ENCODE data around the gene FBXL19.

DNA sequence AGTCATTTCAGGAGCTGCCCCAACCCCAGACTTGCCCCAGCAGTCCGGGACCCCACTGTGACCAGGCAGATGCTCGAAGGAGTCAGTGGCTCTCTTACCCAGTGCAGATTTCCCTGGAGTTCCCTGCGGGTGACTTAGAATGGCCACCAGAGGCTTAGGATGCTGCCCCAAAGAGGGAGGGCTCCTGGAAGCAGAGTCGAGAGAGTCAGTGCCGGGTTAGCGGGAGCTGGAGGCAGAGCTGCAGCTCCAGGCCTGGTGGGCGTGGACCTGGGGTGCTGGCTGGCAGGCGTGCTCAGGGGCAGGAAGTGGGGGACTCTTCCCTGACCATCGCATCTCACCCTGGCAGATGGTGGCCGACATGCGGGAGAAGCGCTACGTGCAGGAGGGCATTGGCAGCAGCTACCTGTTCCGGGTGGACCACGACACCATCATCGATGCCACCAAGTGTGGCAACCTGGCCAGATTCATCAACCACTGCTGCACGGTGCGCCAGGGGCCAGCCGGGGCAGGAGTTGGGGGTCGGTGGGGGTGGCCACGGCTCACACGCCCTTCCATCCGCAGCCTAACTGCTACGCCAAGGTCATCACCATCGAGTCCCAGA is 60.0 kb downstream of the FBXL19 start:
- TF ChIP-seq, protein P1, sequence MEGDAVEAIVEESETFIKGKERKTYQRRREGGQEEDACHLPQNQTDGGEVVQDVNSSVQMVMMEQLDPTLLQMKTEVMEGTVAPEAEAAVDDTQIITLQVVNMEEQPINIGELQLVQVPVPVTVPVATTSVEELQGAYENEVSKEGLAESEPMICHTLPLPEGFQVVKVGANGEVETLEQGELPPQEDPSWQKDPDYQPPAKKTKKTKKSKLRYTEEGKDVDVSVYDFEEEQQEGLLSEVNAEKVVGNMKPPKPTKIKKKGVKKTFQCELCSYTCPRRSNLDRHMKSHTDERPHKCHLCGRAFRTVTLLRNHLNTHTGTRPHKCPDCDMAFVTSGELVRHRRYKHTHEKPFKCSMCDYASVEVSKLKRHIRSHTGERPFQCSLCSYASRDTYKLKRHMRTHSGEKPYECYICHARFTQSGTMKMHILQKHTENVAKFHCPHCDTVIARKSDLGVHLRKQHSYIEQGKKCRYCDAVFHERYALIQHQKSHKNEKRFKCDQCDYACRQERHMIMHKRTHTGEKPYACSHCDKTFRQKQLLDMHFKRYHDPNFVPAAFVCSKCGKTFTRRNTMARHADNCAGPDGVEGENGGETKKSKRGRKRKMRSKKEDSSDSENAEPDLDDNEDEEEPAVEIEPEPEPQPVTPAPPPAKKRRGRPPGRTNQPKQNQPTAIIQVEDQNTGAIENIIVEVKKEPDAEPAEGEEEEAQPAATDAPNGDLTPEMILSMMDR (optimal IDR thresholded peaks at IDR 0.05 in 1 of 3, IDR thresholded peaks at IDR 0.05 in 1 of 3, conservative IDR thresholded peaks at IDR 0.05 in 1 of 3; ENCODE audit: extremely low read depth in 1 of 3, insufficient read depth in 2 of 3, low read length in 3 of 3): no peak
- TF ChIP-seq EZH2 (IDR thresholded peaks at IDR 0.05; ENCODE audit: low read length): no peak
